ENCODE data around the gene NF1.

NF1 gene

DNA sequence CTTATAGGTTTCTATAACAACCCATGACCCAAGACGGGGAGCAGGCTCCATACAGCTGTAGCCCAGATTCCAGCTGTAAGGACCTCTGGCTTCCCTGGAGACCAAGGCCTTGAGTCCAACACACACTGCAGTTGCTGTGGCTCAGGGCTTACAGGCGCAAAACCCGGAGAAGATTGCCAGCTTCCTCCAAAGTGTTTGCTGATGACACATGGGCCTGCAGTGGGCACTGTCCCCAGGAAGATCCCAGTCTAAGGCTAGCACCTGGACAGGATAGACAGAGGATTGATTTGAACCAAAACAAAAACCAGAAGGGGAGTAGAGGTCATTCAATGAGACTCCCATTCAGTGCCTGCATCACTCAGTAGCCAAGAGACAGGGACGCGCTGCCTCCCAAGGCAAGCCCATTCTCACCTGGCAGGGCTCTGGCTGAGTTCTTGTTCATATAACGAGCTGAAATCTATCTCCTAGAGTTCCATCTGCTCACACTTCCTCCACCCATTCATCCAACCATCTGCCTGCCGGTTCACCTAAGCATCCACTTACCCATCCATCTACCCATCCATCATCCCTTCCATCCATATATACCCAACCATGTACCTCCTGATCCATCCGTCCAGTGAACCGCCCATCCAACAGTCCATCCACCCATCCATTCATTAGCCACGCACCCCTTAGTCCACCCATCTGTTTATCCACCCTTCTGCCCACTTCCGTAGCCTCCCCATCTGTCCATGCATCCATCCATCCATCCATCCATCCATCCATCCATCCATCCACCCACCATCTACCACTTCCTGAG, 306.9 kb downstream of the NF1 start:
- no peak for DNase-seq (ENCODE audit: low read depth, low spot score)

DNA sequence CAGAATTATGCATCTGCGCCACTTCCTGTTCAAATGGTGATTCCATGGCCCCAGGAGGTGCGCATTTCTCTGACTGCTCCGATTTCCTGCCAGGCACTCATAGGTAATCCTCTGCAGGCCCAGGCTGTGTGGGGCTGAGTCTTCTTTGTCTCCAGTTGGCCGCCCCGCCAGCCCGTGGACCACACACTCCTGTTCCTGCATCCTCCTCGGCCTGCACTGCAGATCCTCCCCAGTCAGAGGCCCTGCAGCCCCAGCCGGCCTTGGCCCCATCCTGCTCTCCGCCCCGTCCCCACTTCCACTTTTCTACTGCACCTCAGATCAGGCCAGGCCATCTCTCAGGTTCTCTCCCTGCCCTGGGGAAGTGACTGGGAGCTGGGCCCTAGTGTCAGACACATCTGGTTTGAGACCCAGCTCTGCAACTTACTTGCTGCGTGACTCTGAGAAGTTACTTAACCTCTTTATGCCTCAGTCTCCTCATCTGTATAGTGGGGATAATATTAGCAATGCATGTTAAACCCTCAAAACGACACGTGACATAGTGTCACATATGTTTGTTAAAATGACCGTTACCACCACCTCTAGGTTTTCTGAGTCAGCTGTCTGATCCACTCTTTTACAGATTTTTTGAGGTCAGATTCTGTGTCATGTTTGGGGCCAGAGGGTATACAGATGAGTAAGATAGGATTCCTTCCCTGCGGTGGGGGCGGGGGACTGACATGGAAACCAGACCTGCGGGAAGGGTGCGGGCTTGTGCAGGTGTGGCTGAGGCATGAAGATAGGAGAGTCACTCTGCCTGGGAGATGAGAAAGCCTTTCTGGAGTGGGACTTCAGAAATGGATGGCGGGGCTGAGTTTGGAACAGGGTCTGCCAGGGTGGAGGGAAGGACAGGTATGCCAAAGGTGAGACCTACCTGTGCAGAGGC, 309.5 kb downstream of the NF1 start:
- no peak for DNase-seq (ENCODE audit: low read depth, low spot score)

DNA sequence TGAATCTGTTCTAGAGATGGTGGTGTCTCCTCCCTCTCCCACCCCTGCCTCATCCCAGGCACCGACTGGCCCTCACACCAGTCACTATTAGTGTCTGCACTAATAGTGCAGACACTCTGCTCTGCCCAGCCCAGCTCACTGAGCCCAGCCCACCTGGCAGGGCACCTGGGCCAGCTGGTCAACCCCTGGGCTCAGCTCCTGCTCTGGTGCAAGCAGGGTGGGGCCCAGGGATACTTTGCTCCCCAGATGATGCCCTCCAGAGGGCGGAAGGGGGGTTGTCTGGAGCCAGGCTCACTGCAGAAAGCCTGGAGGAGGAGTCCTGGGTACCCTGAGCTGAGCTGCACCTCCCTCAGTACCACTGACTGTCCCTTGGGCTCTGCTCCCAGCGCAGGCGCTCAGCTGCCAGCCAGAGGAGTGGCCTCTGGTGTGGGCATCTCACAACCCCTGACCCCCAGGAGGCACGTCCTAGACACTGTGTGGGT, 311.2 kb downstream of the NF1 start:
- DNase-seq (ENCODE audit: low read depth, low spot score) = no peak

DNA sequence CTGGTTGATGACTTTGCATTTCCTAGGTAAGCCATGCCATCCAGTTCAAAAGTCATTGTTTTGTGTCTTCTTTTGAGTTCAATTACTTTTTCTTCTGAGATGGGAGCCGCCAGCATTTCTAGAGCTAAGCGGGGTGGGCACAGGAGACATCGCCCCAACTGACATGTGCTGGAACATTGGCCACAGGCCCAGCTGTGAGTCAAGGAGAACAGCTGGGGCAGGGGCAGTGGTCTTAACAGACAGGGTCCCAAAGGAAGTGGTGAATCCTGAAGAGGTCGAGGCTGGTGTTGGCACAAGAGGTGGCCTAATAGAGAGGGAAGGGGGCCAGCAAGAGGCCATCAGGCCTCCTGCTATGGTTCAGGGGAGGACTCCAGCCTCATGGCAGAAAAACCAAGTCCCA, 313.8 kb downstream of the NF1 start:
- DNase-seq (ENCODE audit: low read depth, low spot score) = no peak

DNA sequence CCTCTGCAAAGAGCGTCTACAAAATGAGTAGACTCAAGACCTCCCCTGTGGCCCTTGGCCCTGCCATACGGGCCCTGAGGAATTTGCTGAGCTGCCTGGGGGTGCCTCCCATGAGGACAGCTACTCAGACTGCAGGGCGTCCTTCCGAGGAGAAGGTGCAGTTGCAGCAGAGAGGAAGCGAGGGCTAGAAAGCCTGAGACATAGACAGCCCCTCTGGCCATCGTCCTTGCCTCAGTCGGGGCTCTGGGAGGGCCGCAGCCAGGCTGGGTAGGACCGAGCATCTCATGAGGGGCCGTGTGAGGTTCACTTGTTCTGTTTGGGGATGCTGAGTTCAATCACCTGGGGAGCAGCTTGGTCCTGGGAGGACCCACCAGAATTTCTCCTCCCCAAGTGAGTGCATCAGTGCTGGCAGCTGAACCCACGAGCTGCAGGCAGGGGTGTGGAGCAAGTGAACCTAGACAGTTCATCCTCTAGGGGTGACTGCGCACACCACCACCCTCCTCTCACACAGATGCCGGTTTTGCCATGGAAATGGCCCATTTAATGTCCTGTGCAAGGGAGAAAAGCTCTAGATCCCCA, 317.0 kb downstream of the NF1 start:
- no peak for DNase-seq (ENCODE audit: low read depth, low spot score)

DNA sequence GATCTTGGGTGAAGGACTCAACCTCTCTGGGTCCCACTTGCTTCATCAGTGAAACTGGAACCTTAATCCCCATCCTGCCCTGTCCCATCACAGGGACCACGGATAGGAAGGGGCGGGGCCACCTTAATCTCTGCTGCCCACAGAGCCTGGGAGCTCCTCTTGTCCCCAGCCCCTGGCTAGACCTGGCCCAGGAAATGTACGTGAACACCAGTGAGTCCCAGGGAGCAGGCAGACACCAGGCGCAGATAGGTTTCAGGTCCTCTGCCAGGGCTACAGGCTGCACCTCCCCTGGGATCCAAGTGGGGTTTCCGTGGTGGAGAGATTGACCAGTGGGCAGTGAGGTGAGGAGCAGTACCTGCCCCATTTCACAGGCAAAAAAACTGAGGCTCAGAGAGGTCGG, 317.7 kb downstream of the NF1 start:
- DNase-seq (ENCODE audit: low read depth, low spot score) = no peak

DNA sequence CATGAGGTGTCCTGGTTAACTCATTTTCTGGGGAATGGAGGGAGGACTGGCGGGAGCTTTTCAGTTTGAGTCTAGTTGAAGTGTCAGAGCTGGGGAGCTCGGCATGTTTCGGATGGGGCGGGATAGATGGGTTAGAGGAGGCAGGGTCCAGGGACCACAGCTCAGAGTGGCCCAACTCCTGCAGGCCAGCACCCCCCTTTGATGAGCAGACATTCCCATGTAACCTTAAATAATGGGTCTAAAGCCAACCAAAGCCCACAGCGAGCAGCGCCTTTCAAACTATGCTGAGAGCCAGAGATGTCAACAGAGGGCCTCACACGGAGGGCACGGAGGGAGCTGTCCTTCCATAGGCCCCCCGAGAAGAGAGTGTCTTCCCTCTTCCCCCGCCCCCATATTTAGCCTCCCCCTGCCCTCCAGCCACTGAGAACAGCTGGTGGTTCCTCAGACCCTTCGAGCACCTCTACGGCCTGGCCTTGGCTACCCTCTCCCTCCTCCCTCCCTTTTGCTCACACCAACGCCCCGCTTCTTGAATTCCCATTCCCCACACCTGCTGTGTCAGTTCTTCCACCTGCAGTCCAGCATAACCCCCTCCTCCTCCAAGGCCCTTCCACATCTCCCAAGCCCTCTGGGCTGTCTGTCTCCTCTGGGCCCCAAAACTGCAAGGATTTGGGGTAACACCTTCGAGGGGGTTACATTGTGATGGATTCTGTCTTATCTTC, 318.5 kb downstream of the NF1 start:
- no peak for DNase-seq (ENCODE audit: low read depth, low spot score)

DNA sequence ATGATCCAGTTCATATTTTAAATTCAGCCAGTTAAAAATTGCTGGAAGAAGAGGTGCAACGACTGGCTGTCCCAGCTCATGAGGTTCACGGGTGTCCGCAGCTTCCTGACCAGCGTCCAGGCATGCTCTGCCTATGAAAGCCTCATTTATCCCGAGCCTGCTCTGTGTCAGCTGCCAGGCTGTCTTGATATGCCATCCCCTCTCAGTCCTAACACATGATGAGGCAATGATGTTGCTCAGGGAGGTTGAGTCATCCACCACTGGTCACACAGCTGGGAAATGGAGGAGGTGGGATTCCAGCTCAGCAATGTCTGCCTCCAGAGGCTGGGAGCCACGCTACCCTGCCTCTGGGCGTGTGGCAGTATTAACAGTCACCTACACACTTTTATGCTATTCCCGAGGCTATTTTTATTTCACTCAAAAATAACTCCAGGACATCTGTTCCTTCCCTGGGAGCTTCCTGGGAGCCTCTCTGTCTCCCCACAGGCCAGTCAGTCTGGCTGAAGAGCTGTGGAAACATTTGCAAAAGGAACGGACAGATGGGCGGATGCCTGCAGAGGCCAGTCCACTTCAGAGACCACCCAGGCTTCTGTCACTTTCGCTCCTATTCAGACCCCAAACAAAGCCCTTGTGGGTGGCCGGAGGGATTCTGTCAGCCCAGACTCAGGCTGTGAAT, 319.2 kb downstream of the NF1 start:
- no peak for DNase-seq (ENCODE audit: low read depth, low spot score)

DNA sequence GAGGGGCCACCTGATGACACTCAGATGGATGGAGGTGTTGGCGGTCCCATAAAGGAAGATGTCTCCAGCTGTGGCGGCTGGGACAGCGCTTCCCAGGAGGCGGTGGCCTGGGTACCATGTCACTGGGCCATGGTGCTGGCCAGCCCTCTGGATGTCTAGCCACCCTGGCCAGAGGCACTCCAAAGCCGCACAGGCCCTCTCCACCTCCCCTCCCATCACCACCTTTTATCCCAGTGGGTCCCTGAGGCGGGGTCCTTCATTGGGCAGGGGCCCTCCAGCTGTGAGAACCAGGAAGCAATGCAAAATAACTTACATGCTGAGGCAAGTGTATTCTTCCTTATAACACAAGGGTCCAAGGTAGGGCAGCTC, 319.8 kb downstream of the NF1 start:
- no peak for DNase-seq (ENCODE audit: low read depth, low spot score)

DNA sequence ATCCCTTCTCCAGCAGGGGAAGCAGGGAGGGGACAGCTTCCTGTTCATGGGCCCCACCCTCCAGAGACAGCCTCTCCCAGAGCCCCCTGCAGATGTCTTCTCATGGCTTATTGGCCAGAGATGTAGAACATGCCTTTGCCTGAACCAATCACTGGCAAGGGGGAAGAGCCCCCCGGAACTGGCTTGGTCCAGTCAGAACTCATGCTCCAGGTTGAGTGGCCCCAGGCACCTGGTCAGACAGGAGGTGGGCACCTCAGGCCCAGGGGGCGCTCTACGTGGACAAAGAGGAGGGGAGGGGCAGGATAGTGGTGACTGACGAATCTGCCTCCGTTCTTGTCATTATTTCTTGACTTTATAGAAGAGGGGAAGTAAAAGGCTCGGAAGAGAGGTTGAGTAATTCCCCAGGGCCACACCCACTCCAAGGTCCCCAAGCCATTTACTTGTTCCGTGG, 320.3 kb downstream of the NF1 start:
- no peak for DNase-seq (ENCODE audit: low read depth, low spot score)

DNA sequence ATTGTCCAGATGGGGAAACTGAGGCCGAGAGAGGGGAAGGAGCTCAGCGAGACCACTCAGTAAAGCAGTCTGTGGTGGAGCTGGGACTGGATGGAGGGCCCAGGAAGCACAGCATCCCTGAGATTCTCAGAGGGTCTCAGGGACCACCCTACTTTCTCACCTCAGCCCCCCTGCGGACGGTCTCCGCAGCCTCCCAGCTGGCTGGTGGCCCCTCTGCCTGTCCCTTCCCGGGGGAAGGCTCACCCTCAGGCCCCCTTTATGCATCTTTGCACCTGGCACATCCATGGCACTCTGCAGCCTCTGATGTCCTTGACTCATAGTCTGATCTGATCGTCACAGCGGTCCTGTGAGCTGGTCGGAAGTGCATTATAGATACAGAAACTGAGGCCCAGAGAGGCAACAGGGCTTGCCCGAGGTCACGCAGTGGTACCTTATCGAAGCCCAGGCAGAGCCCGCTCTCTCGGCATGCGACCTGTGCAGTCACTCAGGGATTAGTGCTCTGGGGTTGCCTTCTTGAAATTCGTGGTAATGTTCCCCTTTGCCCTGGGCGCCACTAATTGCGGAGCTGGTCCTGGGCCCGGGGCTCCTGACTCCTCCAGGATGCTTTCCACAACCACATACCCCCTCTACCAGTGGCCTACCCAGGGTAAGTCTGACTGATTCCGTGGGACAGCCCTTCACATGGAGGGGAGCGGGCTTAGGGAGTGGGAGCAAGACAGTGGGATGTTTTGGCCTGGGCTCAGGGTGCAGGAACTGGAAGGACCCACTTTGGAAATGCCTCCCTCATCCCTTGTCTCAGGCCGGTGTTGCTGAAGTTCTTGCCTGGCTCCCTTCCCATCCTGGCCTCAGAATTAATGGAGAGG, 321.1 kb downstream of the NF1 start:
- no peak for DNase-seq (ENCODE audit: low read depth, low spot score)

DNA sequence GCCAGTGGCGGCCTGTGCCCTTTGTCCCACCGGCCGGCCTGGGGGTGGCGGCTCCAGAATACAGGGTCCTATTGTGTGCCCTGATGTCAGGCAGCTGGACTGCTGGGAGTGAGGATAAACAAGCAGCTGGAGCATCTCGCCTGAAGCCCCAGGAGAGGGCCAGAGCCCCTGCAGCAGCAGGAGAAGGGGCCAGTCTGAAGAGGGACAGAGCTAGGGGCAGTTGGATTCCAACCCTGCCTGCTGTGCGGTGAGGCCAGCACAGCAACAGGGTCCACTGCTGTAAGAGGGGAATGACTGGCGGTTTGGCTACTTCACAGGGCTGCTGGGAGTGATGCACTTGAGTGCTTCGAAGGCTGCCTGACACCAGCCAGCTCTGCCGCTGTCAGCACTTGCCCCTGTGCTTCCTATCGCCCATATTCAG, 321.7 kb downstream of the NF1 start:
- DNase-seq (ENCODE audit: low read depth, low spot score) = no peak

DNA sequence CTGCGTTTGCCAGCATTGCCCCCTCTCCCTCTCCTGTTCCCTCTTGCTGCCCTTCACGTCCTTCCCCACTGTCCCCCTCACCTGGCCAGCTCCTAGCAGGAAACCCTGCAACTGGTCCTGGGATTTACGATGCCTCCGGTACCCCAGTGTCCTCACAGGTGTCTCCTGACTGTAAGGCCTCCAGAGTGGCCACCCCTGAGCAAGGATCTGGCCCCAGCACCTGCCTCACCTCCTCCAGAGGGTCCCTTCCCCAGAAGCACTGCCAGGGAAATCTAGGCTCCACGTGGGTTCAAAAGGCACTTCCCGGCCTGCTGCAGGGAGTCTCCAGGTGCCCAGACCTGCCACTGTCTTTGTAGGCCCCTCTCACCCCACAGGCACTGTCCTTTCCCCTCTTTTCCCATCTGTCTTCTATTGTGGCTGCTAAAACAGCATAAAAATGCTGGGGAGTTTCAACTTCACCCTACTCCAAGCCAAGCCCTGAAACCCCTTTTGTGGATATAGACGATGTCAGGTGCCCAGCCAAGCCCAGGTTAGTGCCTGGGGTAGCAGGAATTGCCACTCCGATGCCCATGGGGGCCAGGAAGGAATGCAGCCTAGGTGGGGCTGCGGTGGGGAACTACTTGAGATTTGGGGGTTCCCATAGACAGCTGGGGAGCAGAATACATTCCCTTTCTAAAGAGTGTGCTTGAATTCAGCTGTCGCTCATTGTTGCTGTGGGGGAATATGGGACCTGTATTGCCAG, 322.4 kb downstream of the NF1 start:
- DNase-seq (ENCODE audit: low read depth, low spot score) = no peak

DNA sequence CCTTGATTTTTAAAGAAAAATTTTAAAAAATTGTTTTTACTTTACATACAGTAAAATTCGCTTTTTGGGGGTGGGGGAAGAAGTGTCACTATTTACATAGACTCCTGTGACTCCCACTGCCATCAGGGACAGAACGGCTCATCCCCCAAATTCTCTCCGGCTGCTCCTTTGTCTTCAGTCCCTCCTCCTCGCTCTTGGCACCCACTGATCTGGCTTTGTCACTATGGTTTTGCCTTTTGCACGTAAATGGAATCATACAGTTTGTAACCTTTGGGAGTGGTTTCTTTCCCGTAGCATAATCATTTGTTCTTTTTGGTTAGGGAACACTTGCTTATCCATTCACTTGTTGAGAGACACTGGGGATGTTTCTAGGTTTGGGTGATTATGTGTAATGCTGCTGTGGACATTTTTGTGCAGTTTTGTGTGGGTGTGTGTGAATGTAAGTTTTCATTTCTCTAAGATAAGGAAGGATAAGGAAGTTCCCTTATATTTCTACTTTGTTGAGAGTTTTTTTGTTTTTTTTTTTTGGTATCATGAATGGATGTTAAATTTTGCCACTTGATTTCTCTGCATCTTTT, 324.1 kb downstream of the NF1 start:
- DNase-seq (ENCODE audit: low read depth, low spot score) = no peak

DNA sequence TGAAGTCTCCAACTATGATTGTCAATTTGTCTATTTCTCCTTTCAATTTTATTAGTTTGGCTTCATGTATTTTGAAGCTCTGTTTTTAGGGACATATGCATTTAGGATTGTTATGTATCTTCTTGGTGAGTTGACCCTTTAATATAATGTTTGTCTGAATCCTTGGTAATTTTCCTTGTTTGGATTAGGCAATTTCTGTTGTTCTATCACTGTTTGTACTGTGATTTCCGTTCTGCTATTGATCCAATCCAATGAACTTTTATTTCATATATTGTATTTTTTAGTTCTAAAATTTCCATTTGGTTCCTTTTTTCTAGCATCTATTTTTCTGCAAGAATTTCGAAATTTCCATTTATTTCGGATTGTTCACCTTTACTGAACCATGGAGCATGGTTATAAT, 327.7 kb downstream of the NF1 start:
- no peak for DNase-seq (ENCODE audit: low read depth, low spot score)

DNA sequence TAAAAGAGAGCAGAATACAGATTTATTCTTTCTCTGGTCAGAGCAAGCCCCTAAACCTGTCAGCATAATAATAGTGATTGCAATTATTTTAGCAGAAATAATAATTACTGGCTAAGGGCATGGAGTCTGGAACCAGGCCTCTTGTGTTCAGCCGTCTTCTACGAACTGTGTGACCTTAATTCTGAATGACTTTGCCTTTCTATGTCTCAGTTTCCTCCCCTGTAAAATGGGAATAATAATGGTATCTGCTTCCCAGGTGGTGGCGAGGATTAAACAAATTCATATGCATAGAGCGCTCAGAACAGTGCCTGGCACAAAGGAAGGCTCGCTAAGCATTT, 330.1 kb downstream of the NF1 start:
- no peak for DNase-seq (ENCODE audit: low read depth, low spot score)

DNA sequence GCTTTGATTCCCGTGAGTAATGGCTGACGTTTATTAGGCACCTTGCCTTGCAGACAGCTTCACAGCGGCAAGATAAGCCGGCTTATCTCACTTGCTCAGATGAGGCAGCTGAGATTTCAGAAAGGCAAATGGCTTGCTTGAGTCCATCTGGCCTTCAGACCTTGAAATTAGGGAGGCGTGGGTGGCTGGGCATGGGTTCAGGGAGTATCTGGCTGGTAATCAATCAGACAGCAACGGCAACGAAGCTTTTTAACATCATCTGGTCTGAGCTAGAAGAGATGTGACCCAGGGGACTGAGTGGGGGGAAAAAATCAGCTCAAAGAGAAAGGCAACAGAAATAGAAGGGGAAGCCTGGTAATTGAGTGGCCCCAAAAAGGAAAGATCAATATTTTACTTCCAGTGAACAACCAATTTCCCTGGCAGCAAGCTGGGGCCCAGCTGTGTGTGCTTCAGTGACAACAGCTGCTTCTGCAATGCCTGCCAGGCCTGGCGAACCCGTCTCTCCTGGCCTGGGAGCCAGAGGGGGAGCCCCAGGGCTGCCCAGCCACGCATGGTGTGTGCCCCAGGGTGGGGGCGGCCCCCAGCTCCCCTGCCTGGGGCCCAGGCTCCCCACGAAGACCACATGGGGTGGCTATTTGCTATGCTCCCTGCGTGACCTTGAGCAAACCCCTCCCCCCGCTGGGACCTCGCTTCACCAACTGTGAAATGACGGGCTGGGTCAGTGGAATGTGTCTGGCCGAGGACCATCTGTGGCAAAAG, 330.7 kb downstream of the NF1 start:
- DNase-seq (ENCODE audit: low read depth, low spot score) = no peak

All from activated CD4-positive, CD25-positive, alpha-beta regulatory T cell treated with anti-CD3 and anti-CD28 coated beads, Interleukin-2, amount 50 U/mL, for 16 hours (primary cell).